WTC11 (cell line): Measurements from ENCODE around the gene PRSS48. TPM values are rescaled to one million over a fixed set of nuclear protein-coding genes. Genes with fewer than 3 reads are reported as not detected.

Source experiments
- ATAC-seq: fragments of 200-7000 bp; cut with Tn5 transposase; 2 replicates; pipeline ENCODE4 v1.10.0; 2021; ENCODE audit warnings: mild to moderate bottlenecking, moderate library complexity
- CTCF ChIA-PET: fragments of 300-600 bp; sonication (Branson Sonifier 250); formaldehyde crosslinking; loops from one replicate; lab custom pipeline; 2021; ENCODE audit warnings: antibody characterized with exemption; lab: Charles Lee
- POLR2A ChIA-PET: fragments of 350-600 bp; sonication (Branson Sonifier 250); formaldehyde crosslinking; loops from one replicate; lab custom pipeline; 2021; ENCODE audit warnings: antibody characterized with exemption; lab: Charles Lee
- DNase-seq: peaks from one replicate; pipeline ENCODE4 v3.0.0; 2021; ENCODE audit warnings: low spot score
- H3K27ac Mint-ChIP-seq: 2 replicates; pipeline ENCODE4 v1.8.0; 2021; ENCODE audit warnings: mixed read lengths
- H3K27me3 Mint-ChIP-seq: 2 replicates; pipeline ENCODE4 v1.8.0; 2021; ENCODE audit warnings: low read depth, mild to moderate bottlenecking, moderate library complexity, mixed read lengths
- H3K36me3 Mint-ChIP-seq: 2 replicates; pipeline ENCODE4 v1.8.0; 2021; ENCODE audit warnings: mixed read lengths
- H3K4me1 Mint-ChIP-seq: 2 replicates; pipeline ENCODE4 v1.8.0; 2022; ENCODE audit warnings: mixed read lengths
- H3K4me3 Mint-ChIP-seq: 2 replicates; pipeline ENCODE4 v1.8.0; 2021; ENCODE audit warnings: mild to moderate bottlenecking, moderate library complexity, mixed read lengths
- H3K9me3 Mint-ChIP-seq: 2 replicates; pipeline ENCODE4 v1.8.0; 2021; ENCODE audit warnings: mixed read lengths
- GABPB1 ChIP-seq: sonication (generic); formaldehyde crosslinking; IDR thresholded peaks from 2 replicates; pipeline ENCODE4 v1.8.1; 2023; ENCODE audit warnings: mild to moderate bottlenecking, missing genetic modification reagents
- GTF2I ChIP-seq: fragments of 250-450 bp; sonication (Bioruptor Pico); conservative IDR thresholded peaks from 2 replicates; pipeline ENCODE4 v1.4.0; 2021; ENCODE audit warnings: mild to moderate bottlenecking
- HMGA2 ChIP-seq: fragments of 250-450 bp; sonication (Bioruptor Pico); IDR thresholded peaks from 2 replicates; pipeline ENCODE4 v1.4.0; 2021; ENCODE audit warnings: mild to moderate bottlenecking, moderate library complexity
- KAT7 ChIP-seq: sonication (generic); formaldehyde crosslinking; IDR thresholded peaks from 2 replicates; pipeline ENCODE4 v1.8.1; 2023; ENCODE audit warnings: missing genetic modification reagents, mild to moderate bottlenecking, borderline replicate concordance
- NR2C2 ChIP-seq: sonication (generic); formaldehyde crosslinking; IDR thresholded peaks from 2 replicates; pipeline ENCODE4 v1.8.0; 2022; ENCODE audit warnings: mild to moderate bottlenecking, missing genetic modification reagents
- RELA ChIP-seq: sonication (generic); formaldehyde crosslinking; IDR thresholded peaks from 2 replicates; pipeline ENCODE4 v1.8.1; 2022; ENCODE audit warnings: missing genetic modification reagents, mild to moderate bottlenecking, borderline replicate concordance
- SOX15 ChIP-seq: fragments of 250-450 bp; sonication (Bioruptor Pico); IDR thresholded peaks from 2 replicates; pipeline ENCODE4 v1.9.0; 2021; ENCODE audit warnings: mild to moderate bottlenecking
- TEAD1 ChIP-seq: sonication (generic); formaldehyde crosslinking; IDR thresholded peaks from 2 replicates; pipeline ENCODE4 v1.8.0; 2022; ENCODE audit warnings: mild to moderate bottlenecking, missing genetic modification reagents
- ZBTB21 ChIP-seq: sonication (generic); formaldehyde crosslinking; IDR thresholded peaks from 2 replicates; pipeline ENCODE4 v1.8.1; 2023; ENCODE audit warnings: mild to moderate bottlenecking, missing genetic modification reagents, borderline replicate concordance
- ZNF121 ChIP-seq: sonication (generic); formaldehyde crosslinking; IDR thresholded peaks from 2 replicates; pipeline ENCODE4 v1.8.0; 2023; ENCODE audit warnings: missing genetic modification reagents
- total RNA-seq: library from RNA; stranded (reverse); gene quantifications from 3 replicates; pipeline ENCODE4 v1.2.3, GENCODE V29; 2021
- TF ChIP-seq, protein P1 (sequence below): fragments of 250-450 bp; sonication (Bioruptor Pico); IDR thresholded peaks from 2 replicates; pipeline ENCODE4 v1.9.0; 2021; ENCODE audit warnings: moderate library complexity, mild to moderate bottlenecking, inconsistent platforms, borderline replicate concordance
- TF ChIP-seq, protein P2 (sequence below): sonication (generic); formaldehyde crosslinking; IDR thresholded peaks from 2 replicates; pipeline ENCODE4 v1.8.1; 2022; ENCODE audit warnings: missing genetic modification reagents, borderline replicate concordance
- TF ChIP-seq, protein P3 (sequence below): sonication (generic); formaldehyde crosslinking; conservative IDR thresholded peaks from 2 replicates; pipeline ENCODE4 v1.8.1; 2023; ENCODE audit warnings: mild to moderate bottlenecking, low read depth, missing genetic modification reagents, moderate library complexity
- TF ChIP-seq, protein P4 (sequence below): fragments of 250-450 bp; sonication (Bioruptor Pico); IDR thresholded peaks from 2 replicates; pipeline ENCODE4 v1.9.0; 2021; ENCODE audit warnings: mild to moderate bottlenecking, borderline replicate concordance
- TF ChIP-seq, protein P5 (sequence below): sonication (generic); formaldehyde crosslinking; IDR thresholded peaks from 2 replicates; pipeline ENCODE4 v1.8.0; 2022; ENCODE audit warnings: missing genetic modification reagents
- TF ChIP-seq, protein P6 (sequence below): fragments of 250-450 bp; sonication (Bioruptor Pico); IDR thresholded peaks from 2 replicates; pipeline ENCODE4 v1.8.0; 2021; ENCODE audit warnings: mild to moderate bottlenecking
- TF ChIP-seq, protein P7 (sequence below): sonication (generic); formaldehyde crosslinking; IDR thresholded peaks from 2 replicates; pipeline ENCODE4 v1.8.1; 2023; ENCODE audit warnings: mild to moderate bottlenecking, missing genetic modification reagents

Gene PRSS48
- total RNA-seq, 1 experiment from 2014 or later: not detected

DNA sequence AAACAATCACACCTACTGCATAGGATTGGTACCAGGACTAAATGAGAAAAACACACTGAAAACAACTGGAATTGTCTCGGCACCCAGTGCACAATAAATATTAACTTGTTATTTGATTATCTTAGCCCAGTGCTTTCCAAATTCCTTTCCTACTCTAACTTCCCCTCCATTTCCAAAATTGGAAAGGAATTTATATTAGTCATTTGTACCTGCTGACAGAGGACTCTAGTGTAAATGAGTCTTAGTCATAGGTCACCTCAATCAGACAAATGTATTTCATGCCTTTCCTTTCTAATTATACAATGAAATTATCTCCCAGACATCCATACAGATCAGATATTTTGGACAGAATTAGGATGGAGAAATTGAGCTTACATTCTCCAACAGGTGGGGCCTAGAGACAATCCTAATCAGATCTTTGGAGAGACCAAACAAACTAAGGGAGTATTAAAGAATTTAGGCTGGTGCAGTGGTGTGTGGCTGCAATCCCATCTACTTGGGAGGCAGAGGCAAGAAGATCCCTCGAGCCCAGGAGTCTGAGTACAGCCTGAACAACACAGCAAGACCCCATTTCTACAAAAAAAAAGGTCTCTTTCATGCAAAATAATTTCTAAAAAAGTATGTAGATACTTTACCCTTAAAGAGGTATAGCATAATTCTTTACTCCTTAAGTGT lies 38.4 kb downstream of the PRSS48 start:
- CTCF ChIA-PET: interaction anchor here (0.7 kb wide), 1 partner anchor 38 kb away, joined by 3 read pairs; the partner anchor contains the start of gene PRSS48
- H3K27ac Mint-ChIP-seq: peak overlapping the region; percentile 71; the same call in 1 of the 2 replicates
- no peaks in the 10 kb centered on the region for H3K27me3 Mint-ChIP-seq
- H3K4me1 Mint-ChIP-seq: peaks cover 40% of the 10 kb centered on the region
- POLR2A ChIA-PET: no interaction called here
- H3K9me3 Mint-ChIP-seq: peaks cover 3% of the 10 kb centered on the region
- TF ChIP-seq ZNF121 (CRISPR knock-in tag): 0 out of 2 replicates have a peak, but pooled peaks have one; percentile 27
- TF ChIP-seq GTF2I: no peak
- no peak overlapping the region for H3K4me3 Mint-ChIP-seq
- DNase-seq: no peak
- ATAC-seq: no peak
- peaks cover 18% of the 10 kb centered on the region for H3K36me3 Mint-ChIP-seq

DNA sequence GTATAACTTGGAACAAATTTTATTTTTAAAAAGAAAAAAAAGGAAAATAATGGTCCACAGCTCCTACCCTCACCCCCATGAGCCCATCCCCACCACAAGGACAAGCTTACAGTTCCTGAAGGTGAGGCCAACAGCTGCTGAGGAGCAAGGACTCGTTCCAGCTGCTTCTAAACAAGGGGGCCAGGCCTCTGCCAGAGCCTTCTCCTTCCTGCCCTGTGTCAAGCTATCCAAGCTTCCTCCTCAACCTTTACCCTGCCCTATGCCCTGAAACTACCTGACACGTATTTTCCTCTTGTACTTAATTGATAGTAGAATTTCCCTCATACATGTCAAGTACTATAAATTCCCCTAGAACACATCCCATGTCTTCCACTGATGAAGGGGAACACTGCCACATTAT lies 39.7 kb downstream of the PRSS48 start:
- ChIA-PET POLR2A (interaction anchor here (1.0 to 1.4 kb wide), 2 partner anchors 9 to 12 kb away, joined by 3 to 5 read pairs; partner anchors contain the start of gene SH3D19), CTCF (interaction anchor here (0.9 to 1.7 kb wide), 4 partner anchors 9 to 199 kb away, joined by 3 to 7 read pairs (median 4); partner anchors contain the start of genes PRSS48 and SH3D19)
- no peak for DNase-seq
- ATAC-seq: peak; percentile 55
- Mint-ChIP-seq H3K9me3 (peaks cover 3% of the 10 kb centered on the region), H3K27ac (no peak overlapping the region), H3K36me3 (peaks cover 14% of the 10 kb centered on the region), H3K4me3 (no peak overlapping the region), H3K4me1 (peaks cover 46% of the 10 kb centered on the region), H3K27me3 (no peaks in the 10 kb centered on the region)
- TF ChIP-seq SOX15 (no peak), TEAD1 (CRISPR knock-in tag) (no peak), NR2C2 (CRISPR knock-in tag) (no peak), RELA (CRISPR knock-in tag) (no peak), GABPB1 (CRISPR knock-in tag) (no peak), KAT7 (CRISPR knock-in tag) (no peak), ZBTB21 (CRISPR knock-in tag) (no peak), HMGA2 (CRISPR knock-in tag) (no peak)
- TF ChIP-seq, protein P1, sequence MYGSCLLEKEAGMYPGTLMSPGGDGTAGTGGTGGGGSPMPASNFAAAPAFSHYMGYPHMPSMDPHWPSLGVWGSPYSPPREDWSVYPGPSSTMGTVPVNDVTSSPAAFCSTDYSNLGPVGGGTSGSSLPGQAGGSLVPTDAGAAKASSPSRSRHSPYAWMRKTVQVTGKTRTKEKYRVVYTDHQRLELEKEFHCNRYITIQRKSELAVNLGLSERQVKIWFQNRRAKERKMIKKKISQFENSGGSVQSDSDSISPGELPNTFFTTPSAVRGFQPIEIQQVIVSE (CRISPR knock-in tag): no peak
- TF ChIP-seq, protein P2, sequence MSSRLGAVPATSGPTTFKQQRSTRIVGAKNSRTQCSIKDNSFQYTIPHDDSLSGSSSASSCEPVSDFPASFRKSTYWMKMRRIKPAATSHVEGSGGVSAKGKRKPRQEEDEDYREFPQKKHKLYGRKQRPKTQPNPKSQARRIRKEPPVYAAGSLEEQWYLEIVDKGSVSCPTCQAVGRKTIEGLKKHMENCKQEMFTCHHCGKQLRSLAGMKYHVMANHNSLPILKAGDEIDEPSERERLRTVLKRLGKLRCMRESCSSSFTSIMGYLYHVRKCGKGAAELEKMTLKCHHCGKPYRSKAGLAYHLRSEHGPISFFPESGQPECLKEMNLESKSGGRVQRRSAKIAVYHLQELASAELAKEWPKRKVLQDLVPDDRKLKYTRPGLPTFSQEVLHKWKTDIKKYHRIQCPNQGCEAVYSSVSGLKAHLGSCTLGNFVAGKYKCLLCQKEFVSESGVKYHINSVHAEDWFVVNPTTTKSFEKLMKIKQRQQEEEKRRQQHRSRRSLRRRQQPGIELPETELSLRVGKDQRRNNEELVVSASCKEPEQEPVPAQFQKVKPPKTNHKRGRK (CRISPR knock-in tag): no peak
- TF ChIP-seq, protein P3, sequence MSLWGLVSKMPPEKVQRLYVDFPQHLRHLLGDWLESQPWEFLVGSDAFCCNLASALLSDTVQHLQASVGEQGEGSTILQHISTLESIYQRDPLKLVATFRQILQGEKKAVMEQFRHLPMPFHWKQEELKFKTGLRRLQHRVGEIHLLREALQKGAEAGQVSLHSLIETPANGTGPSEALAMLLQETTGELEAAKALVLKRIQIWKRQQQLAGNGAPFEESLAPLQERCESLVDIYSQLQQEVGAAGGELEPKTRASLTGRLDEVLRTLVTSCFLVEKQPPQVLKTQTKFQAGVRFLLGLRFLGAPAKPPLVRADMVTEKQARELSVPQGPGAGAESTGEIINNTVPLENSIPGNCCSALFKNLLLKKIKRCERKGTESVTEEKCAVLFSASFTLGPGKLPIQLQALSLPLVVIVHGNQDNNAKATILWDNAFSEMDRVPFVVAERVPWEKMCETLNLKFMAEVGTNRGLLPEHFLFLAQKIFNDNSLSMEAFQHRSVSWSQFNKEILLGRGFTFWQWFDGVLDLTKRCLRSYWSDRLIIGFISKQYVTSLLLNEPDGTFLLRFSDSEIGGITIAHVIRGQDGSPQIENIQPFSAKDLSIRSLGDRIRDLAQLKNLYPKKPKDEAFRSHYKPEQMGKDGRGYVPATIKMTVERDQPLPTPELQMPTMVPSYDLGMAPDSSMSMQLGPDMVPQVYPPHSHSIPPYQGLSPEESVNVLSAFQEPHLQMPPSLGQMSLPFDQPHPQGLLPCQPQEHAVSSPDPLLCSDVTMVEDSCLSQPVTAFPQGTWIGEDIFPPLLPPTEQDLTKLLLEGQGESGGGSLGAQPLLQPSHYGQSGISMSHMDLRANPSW (CRISPR knock-in tag): no peak
- TF ChIP-seq, protein P4, sequence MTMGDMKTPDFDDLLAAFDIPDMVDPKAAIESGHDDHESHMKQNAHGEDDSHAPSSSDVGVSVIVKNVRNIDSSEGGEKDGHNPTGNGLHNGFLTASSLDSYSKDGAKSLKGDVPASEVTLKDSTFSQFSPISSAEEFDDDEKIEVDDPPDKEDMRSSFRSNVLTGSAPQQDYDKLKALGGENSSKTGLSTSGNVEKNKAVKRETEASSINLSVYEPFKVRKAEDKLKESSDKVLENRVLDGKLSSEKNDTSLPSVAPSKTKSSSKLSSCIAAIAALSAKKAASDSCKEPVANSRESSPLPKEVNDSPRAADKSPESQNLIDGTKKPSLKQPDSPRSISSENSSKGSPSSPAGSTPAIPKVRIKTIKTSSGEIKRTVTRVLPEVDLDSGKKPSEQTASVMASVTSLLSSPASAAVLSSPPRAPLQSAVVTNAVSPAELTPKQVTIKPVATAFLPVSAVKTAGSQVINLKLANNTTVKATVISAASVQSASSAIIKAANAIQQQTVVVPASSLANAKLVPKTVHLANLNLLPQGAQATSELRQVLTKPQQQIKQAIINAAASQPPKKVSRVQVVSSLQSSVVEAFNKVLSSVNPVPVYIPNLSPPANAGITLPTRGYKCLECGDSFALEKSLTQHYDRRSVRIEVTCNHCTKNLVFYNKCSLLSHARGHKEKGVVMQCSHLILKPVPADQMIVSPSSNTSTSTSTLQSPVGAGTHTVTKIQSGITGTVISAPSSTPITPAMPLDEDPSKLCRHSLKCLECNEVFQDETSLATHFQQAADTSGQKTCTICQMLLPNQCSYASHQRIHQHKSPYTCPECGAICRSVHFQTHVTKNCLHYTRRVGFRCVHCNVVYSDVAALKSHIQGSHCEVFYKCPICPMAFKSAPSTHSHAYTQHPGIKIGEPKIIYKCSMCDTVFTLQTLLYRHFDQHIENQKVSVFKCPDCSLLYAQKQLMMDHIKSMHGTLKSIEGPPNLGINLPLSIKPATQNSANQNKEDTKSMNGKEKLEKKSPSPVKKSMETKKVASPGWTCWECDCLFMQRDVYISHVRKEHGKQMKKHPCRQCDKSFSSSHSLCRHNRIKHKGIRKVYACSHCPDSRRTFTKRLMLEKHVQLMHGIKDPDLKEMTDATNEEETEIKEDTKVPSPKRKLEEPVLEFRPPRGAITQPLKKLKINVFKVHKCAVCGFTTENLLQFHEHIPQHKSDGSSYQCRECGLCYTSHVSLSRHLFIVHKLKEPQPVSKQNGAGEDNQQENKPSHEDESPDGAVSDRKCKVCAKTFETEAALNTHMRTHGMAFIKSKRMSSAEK: no peak
- TF ChIP-seq, protein P5, sequence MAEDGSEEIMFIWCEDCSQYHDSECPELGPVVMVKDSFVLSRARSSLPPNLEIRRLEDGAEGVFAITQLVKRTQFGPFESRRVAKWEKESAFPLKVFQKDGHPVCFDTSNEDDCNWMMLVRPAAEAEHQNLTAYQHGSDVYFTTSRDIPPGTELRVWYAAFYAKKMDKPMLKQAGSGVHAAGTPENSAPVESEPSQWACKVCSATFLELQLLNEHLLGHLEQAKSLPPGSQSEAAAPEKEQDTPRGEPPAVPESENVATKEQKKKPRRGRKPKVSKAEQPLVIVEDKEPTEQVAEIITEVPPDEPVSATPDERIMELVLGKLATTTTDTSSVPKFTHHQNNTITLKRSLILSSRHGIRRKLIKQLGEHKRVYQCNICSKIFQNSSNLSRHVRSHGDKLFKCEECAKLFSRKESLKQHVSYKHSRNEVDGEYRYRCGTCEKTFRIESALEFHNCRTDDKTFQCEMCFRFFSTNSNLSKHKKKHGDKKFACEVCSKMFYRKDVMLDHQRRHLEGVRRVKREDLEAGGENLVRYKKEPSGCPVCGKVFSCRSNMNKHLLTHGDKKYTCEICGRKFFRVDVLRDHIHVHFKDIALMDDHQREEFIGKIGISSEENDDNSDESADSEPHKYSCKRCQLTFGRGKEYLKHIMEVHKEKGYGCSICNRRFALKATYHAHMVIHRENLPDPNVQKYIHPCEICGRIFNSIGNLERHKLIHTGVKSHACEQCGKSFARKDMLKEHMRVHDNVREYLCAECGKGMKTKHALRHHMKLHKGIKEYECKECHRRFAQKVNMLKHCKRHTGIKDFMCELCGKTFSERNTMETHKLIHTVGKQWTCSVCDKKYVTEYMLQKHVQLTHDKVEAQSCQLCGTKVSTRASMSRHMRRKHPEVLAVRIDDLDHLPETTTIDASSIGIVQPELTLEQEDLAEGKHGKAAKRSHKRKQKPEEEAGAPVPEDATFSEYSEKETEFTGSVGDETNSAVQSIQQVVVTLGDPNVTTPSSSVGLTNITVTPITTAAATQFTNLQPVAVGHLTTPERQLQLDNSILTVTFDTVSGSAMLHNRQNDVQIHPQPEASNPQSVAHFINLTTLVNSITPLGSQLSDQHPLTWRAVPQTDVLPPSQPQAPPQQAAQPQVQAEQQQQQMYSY: no peak
- TF ChIP-seq, protein P6, sequence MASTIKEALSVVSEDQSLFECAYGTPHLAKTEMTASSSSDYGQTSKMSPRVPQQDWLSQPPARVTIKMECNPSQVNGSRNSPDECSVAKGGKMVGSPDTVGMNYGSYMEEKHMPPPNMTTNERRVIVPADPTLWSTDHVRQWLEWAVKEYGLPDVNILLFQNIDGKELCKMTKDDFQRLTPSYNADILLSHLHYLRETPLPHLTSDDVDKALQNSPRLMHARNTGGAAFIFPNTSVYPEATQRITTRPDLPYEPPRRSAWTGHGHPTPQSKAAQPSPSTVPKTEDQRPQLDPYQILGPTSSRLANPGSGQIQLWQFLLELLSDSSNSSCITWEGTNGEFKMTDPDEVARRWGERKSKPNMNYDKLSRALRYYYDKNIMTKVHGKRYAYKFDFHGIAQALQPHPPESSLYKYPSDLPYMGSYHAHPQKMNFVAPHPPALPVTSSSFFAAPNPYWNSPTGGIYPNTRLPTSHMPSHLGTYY: no peak
- TF ChIP-seq, protein P7, sequence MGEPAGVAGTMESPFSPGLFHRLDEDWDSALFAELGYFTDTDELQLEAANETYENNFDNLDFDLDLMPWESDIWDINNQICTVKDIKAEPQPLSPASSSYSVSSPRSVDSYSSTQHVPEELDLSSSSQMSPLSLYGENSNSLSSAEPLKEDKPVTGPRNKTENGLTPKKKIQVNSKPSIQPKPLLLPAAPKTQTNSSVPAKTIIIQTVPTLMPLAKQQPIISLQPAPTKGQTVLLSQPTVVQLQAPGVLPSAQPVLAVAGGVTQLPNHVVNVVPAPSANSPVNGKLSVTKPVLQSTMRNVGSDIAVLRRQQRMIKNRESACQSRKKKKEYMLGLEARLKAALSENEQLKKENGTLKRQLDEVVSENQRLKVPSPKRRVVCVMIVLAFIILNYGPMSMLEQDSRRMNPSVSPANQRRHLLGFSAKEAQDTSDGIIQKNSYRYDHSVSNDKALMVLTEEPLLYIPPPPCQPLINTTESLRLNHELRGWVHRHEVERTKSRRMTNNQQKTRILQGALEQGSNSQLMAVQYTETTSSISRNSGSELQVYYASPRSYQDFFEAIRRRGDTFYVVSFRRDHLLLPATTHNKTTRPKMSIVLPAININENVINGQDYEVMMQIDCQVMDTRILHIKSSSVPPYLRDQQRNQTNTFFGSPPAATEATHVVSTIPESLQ (CRISPR knock-in tag): no peak
